Epithelial cell of esophagus (primary cell): ENCODE measurements around the gene HOOK2.

Source experiments
- DNase-seq: peaks from one replicate; pipeline ENCODE4 v3.0.0; 2010; ENCODE audit warnings: low read depth
- H3K4me3 ChIP-seq: 2 replicates; pipeline ENCODE4 v1.5.1; 2011; ENCODE audit warnings: mild to moderate bottlenecking, low read length, control low read depth
- CTCF ChIP-seq: IDR thresholded peaks from 2 replicates; pipeline ENCODE4 v1.5.1; 2011; ENCODE audit warnings: low read depth, mild to moderate bottlenecking, low read length, control low read depth, inconsistent platforms; ENCODE audit not compliant: insufficient read depth; ENCODE audit errors: missing control alignments

The HOOK2 gene

GRCh38 chr19:12759686-12760085 is 15.7 kb downstream of the HOOK2 start:
- TF ChIP-seq CTCF = no peak
- DNase-seq = no peak
- no peak overlapping the region for H3K4me3 ChIP-seq

- H3K4me3 ChIP-seq = peak overlapping the region; percentile 25
- TF ChIP-seq CTCF = peak; percentile 56
- peak; percentile 65 for DNase-seq
Observed at GRCh38 chr19:12757544-12758274, 17.6 kb downstream of the HOOK2 start.

DNA sequence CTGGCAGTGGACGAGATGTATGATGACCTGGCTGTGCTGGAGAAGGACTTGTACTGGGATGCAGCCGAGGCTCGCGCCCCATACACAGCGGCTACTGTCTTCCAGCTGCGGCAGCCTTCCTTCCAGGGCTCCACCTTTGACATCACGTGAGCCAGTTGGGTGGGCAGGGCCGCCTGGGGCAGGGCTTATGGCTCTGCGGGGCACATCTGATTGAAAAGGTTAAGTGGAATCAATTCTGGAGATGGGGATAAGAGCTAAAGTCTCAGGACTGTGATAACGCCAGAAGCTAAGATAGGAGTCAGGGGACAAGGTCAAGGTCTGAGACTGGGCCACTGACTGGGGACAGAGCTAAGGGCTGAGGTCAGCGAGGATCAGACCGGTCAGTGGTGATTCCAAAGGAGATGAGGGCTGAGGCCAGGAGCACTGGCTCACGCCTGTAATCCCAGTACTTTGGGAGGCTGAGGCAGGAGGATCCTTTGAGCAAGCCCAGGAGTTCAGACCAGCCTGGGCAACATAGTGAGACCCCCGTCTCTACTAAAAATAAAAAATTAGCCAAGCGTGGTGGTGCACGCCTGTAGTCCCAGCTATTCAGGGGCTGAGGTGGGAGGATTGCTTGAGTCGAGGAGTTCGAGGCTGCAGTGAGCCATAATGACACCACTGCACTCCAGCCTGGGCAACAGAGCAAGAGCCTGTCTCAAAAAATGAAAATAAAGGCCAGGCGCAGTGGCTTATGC is 19.0 kb downstream of the HOOK2 start:
- H3K4me3 ChIP-seq = no peak overlapping the region
- no peak for TF ChIP-seq CTCF
- no peak for DNase-seq

- DNase-seq = no peak
- no peak for TF ChIP-seq CTCF
- H3K4me3 ChIP-seq = no peak overlapping the region
Observed at GRCh38 chr19:12754465-12755196, 20.7 kb downstream of the HOOK2 start.

DNA sequence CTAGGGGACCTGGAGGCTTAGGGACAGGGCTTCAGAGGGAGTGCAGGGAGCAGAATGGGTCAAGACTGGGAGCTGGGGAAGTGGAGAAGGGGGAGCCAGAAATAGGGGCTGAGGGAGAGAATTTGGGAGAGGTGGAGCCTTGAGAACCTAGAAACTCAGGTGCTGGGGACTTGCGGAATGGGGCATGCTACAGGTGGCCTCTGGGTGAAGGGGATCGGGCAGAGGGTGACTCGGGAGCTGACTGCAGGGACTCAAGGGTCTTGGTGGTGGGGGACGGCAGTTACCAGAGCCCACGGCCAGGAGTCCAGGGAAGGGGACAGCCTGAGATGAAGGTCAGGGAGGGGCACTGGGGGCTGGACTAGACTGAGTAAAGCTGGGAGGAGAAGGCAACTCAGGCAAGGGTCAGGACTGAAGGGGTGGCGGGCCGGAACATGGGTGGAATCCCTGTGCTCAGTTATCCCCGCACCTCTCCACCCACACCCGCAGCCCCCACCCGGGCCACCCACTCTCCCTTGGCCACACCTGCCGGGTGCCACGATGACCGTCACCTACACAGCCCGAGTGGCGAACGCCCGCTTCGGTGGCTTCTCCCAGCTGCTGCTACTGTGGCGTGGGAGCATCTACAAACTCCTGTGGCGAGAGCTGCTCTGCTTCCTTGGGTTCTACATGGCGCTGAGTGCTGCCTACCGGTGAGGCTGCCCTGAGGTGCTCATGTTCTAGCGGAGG is 23.1 kb downstream of the HOOK2 start:
- DNase-seq = no peak
- no peak for TF ChIP-seq CTCF
- no peak overlapping the region for H3K4me3 ChIP-seq

- TF ChIP-seq CTCF = no peak
- H3K4me3 ChIP-seq = no peak within 1 kb of the TSS
- no peak for DNase-seq
Observed at GRCh38 chr19:12751635-12752034, 23.7 kb downstream of the HOOK2 start, which contains the start of gene BEST2. Gene BEST2, plus strand, starts transcription at chr19:12751791. Its CDS starts 802 bp downstream, at chr19:12752593.
